ENCODE measurements around the gene ADGRE3. TPM values are rescaled to one million over a fixed set of nuclear protein-coding genes. Genes with fewer than 3 reads are reported as not detected.

ADGRE3 gene
- total and polyA plus RNA-seq, 4 donors: 0.63 TPM; not detected in 3

DNA sequence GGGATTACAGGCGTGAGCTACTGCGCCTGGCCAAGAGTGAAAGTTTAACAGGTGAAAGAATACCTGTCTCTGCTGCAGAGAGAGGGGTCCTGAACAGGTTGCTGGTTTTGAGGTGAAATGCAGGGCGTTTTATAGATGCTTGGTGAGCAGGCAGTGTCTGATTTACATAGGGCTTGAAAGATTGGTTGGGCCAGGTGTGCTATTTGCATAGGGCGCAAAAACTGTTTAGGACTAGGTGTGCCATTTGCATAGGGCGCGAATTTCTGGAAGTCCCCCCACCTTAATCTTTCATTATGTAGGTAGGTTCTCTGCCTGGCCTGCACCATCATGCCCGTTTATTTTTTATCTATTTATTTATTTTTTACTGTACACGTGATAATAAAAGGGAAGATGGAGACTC lies 98.3 kb downstream of the ADGRE3 start:
- Histone ChIP-seq H3K27me3 (ENCODE audit: control insufficient read depth in 1 of 2, insufficient read depth in 2 of 2, low read length in 1 of 2) (no peaks in the 10 kb centered on the region), H3K4me3 (ENCODE audit: low read length in 2 of 2) (no peak overlapping the region), H3K27ac (ENCODE audit: low read depth in 1 of 2, low read length in 2 of 2) (no peak overlapping the region), H3K9me3 (ENCODE audit: control insufficient read depth, low read length) (no peaks in the 10 kb centered on the region), H3K4me1 (ENCODE audit: control insufficient read depth in 1 of 2, insufficient read depth in 2 of 2, low read length in 2 of 2) (no peaks in the 10 kb centered on the region), H3K36me3 (ENCODE audit: control insufficient read depth in 1 of 2, insufficient read depth in 2 of 2, low read length in 1 of 2) (no peaks in the 10 kb centered on the region)
- DNase-seq: no peak
- intact Hi-C loops (cut with DNase I): no loop called here
- WGBS, 2 donors: 83 to 85% methylated on average over 8 of the region's 8 CpGs
- no peak for ATAC-seq (ENCODE audit: low FRiP score)

GRCh38 chr19:14575428-14575980 lies 99.1 kb downstream of the ADGRE3 start:
- 85 to 86% methylated on average over 6 of the region's 6 CpGs for WGBS, 2 donors
- Histone ChIP-seq H3K9me3 (ENCODE audit: control insufficient read depth, low read length) (no peaks in the 10 kb centered on the region), H3K36me3 (ENCODE audit: control insufficient read depth in 1 of 2, insufficient read depth in 2 of 2, low read length in 1 of 2) (no peaks in the 10 kb centered on the region), H3K27me3 (ENCODE audit: control insufficient read depth in 1 of 2, insufficient read depth in 2 of 2, low read length in 1 of 2) (no peaks in the 10 kb centered on the region), H3K27ac (ENCODE audit: low read depth in 1 of 2, low read length in 2 of 2) (no peak overlapping the region), H3K4me1 (ENCODE audit: control insufficient read depth in 1 of 2, insufficient read depth in 2 of 2, low read length in 2 of 2) (peaks cover 0 to 3% of the 10 kb centered on the region in 2 donors), H3K4me3 (ENCODE audit: low read length in 2 of 2) (no peak overlapping the region)
- intact Hi-C loops (cut with DNase I): loop anchor here in 1 of 2 donors (2.0 kb wide), 1 partner anchor 113 kb away; no protein-coding TSS in a partner anchor
- DNase-seq: no peak
- ATAC-seq (ENCODE audit: low FRiP score): no peak

GRCh38 chr19:14571695-14572490 lies 102.8 kb downstream of the ADGRE3 start, which contains the start of gene NDUFB7:
Gene NDUFB7, minus strand, starts transcription at chr19:14572066. Its CDS starts 66 bp downstream, at chr19:14572000.
- intact Hi-C loops (cut with DNase I): loop anchor here in 1 of 2 donors (5.0 kb wide), 1 partner anchor 315 kb away; the partner anchor contains the start of gene OR7A17
- H3K27ac ChIP-seq (ENCODE audit: low read depth in 1 of 2, low read length in 2 of 2): peak within 1 kb of the TSS in 1 of 2 donors; percentile 13
- no peaks in the 10 kb centered on the region for H3K36me3 ChIP-seq (ENCODE audit: control insufficient read depth in 1 of 2, insufficient read depth in 2 of 2, low read length in 1 of 2)
- WGBS, 2 donors: 2 to 3% methylated on average over 40 of the region's 40 CpGs
- peak; percentile 97 for ATAC-seq (ENCODE audit: low FRiP score)
- peak; percentile 94 to 95 for DNase-seq
- no peaks in the 10 kb centered on the region for H3K9me3 ChIP-seq (ENCODE audit: control insufficient read depth, low read length)
- peak within 1 kb of the TSS; percentile 64 to 88 for H3K4me3 ChIP-seq (ENCODE audit: low read length in 2 of 2)
- H3K4me1 ChIP-seq (ENCODE audit: control insufficient read depth in 1 of 2, insufficient read depth in 2 of 2, low read length in 2 of 2): peaks cover 0 to 3% of the 10 kb centered on the region in 2 donors
- H3K27me3 ChIP-seq (ENCODE audit: control insufficient read depth in 1 of 2, insufficient read depth in 2 of 2, low read length in 1 of 2): no peaks in the 10 kb centered on the region

DNA sequence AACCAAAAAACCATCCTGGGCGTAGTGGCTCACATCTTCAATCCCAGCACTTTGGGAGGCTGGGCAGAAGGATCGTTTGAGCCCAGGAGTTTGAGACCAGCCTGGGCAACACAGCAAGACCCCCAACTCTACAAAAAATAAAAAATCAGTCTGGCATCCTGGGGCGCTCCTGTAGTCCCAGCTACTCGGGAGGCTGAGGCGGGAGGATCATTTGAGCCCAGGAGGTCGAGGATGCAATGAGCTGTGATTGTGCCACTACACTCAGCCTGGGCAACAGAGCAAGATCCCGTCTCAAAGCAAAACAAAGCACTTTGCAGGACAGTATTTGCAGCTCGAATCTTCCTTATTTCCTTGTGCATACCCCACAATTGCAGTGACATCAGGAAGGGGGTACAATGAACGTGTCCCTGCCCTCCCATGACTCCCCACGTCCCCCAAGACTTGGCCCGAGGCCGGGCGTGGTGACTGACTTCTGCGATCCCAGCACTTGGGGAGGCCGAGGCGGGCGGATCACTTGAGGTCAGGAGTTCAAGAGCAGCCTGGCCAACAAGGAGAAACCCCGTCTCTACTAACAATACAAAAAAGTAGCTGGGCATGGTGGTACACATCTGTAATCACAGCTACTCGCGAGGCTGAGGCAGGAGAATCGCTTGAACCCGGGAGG lies 103.6 kb downstream of the ADGRE3 start:
- peak in 1 of 2 donors; percentile 78 for DNase-seq

More for the DNA sequence above, 103.6 kb downstream of the ADGRE3 start:
- Histone ChIP-seq H3K27me3 (ENCODE audit: control insufficient read depth in 1 of 2, insufficient read depth in 2 of 2, low read length in 1 of 2) (no peaks in the 10 kb centered on the region), H3K4me3 (ENCODE audit: low read length in 2 of 2) (peak overlapping the region; percentile 64 to 88), H3K9me3 (ENCODE audit: control insufficient read depth, low read length) (no peaks in the 10 kb centered on the region), H3K27ac (ENCODE audit: low read depth in 1 of 2, low read length in 2 of 2) (no peak overlapping the region), H3K4me1 (ENCODE audit: control insufficient read depth in 1 of 2, insufficient read depth in 2 of 2, low read length in 2 of 2) (peaks cover 0 to 3% of the 10 kb centered on the region in 2 donors), H3K36me3 (ENCODE audit: control insufficient read depth in 1 of 2, insufficient read depth in 2 of 2, low read length in 1 of 2) (no peaks in the 10 kb centered on the region)
- 46 to 47% methylated on average over 22 of the region's 22 CpGs for WGBS, 2 donors
- ATAC-seq (ENCODE audit: low FRiP score): no peak
- intact Hi-C loops (cut with DNase I): loop anchor here in 1 of 2 donors (5.0 kb wide), 1 partner anchor 316 kb away; the partner anchor contains the start of gene OR7A17

Other genes with a start within 250 kb of the ADGRE3 start
- gene PKN1, start 241.5 kb downstream of the ADGRE3 start, total RNA-seq: 100 to 1,000 TPM; 106 to 112 TPM
- 10 to 100 TPM; 38.7 to 68.1 TPM for gene PKN1, start 241.5 kb downstream of the ADGRE3 start, polyA plus RNA-seq
- 1 to 10 TPM; 2.3 to 4.4 TPM for gene PTGER1, start 199.5 kb downstream of the ADGRE3 start, total RNA-seq
- gene PTGER1, start 199.5 kb downstream of the ADGRE3 start, polyA plus RNA-seq: not detected
- gene GIPC1, start 178.7 kb downstream of the ADGRE3 start, total RNA-seq: 10 to 100 TPM; 42.3 to 53.0 TPM
- gene GIPC1, start 178.7 kb downstream of the ADGRE3 start, polyA plus RNA-seq: 100 to 1,000 TPM in 1 of 2 donors, 10 to 100 TPM in 1; 55.8 to 117 TPM
- 10 to 100 TPM; 58.0 to 95.8 TPM for gene DNAJB1, start 156.4 kb downstream of the ADGRE3 start, total RNA-seq
- 10 to 100 TPM; 34.8 to 44.3 TPM for gene DNAJB1, start 156.4 kb downstream of the ADGRE3 start, polyA plus RNA-seq
- gene TECR, start 145.2 kb downstream of the ADGRE3 start, total RNA-seq: 10 to 100 TPM; 40.1 to 64.4 TPM
- gene TECR, start 145.2 kb downstream of the ADGRE3 start, polyA plus RNA-seq: 100 to 1,000 TPM in 1 of 2 donors, 10 to 100 TPM in 1; 56.5 to 112 TPM
- gene NDUFB7, start 102.8 kb downstream of the ADGRE3 start, total RNA-seq: 100 to 1,000 TPM; 118 to 126 TPM
- gene NDUFB7, start 102.8 kb downstream of the ADGRE3 start, polyA plus RNA-seq: 100 to 1,000 TPM; 433 to 452 TPM
- gene CLEC17A, start 91.8 kb downstream of the ADGRE3 start, total RNA-seq: under 1 TPM in 1 of 2 donors, not detected in 1; 0.18 TPM
- not detected for gene CLEC17A, start 91.8 kb downstream of the ADGRE3 start, polyA plus RNA-seq
- 10 to 100 TPM; 31.8 to 33.6 TPM for gene ZNF333, start 15.2 kb upstream of the ADGRE3 start, total RNA-seq
- gene ZNF333, start 15.2 kb upstream of the ADGRE3 start, polyA plus RNA-seq: 10 to 100 TPM in 1 of 2 donors, 1 to 10 TPM in 1; 5.6 to 26.9 TPM
- 1 to 10 TPM; 8.1 to 8.3 TPM for gene ADGRE2, start 103.7 kb upstream of the ADGRE3 start, total RNA-seq
- gene ADGRE2, start 103.7 kb upstream of the ADGRE3 start, polyA plus RNA-seq: 1 to 10 TPM in 1 of 2 donors, under 1 TPM in 1; 0.23 to 1.1 TPM
- gene OR7A5, start 160.3 kb upstream of the ADGRE3 start, total RNA-seq: not detected
- not detected for gene OR7A5, start 160.3 kb upstream of the ADGRE3 start, polyA plus RNA-seq
- gene OR7C1, start 160.3 kb upstream of the ADGRE3 start, total RNA-seq: not detected
- under 1 TPM in 1 of 2 donors, not detected in 1; 0.13 TPM for gene OR7C1, start 160.3 kb upstream of the ADGRE3 start, polyA plus RNA-seq
- not detected for gene OR7A10, start 174.1 kb upstream of the ADGRE3 start, total RNA-seq
- gene OR7A10, start 174.1 kb upstream of the ADGRE3 start, polyA plus RNA-seq: not detected
- not detected for gene OR7A17, start 211.3 kb upstream of the ADGRE3 start, total RNA-seq
- gene OR7A17, start 211.3 kb upstream of the ADGRE3 start, polyA plus RNA-seq: not detected

All from aorta (tissue), 5 donors.